Measurements from ENCODE around the gene CST6. TPM values are rescaled to one million over a fixed set of nuclear protein-coding genes. Genes with fewer than 3 reads are reported as not detected.

Gene CST6
- total RNA-seq, 2 donors from 2014 or later, result 2.6 to 6.3 TPM

DNA sequence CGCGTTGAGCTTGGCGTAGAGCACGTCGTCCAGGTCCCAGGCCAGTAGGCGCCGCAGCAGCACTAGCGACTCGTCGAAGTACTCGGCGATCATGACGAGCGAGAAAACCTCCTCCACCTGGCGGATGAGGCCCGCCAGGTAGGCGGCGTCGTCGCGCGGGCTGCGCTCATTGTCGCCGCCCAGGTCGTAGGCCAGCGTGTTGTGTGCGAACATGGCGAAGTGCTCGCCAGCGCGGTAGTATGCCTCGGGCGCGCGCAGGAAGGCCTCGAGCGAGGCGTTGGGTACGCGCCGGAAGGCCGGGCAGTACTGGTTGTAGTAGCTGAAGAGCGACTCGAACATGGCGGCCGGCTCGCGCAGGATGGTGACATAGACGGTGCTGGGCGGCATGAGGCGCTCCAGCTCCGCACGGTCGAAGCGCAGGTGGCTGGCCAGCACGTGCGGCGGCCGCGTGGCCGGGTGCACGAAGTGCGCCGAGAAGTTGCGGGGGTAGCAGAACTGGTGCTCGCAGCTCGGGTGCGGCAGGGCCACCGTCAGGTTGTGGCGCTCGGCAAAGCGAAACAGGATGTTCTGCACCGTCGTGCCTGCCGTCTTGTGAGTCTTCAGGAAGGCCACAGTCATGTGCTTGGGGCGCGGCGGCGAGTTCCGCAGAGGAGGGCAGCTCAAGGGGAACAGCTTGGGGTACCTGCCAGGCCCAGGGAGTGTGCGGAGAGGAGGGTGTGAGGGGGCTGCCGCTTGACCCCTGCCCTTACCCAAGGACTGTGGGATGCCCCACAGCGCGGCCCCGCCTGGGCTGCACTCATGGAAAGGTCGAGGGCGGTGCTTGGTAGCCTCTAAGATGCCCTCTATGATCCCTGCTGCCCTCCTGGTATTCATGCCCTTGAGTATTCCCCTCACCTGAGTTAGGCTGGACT, 31.4 kb downstream of the CST6 start:
- no peaks in the 10 kb centered on the region for H3K36me3 ChIP-seq
- DNase-seq (ENCODE audit: low spot score), result no peak
- H3K9me3 ChIP-seq, result no peaks in the 10 kb centered on the region
- H3K4me1 ChIP-seq, result peaks cover 3 to 18% of the 10 kb centered on the region in 2 donors
- H3K27me3 ChIP-seq, result no peaks in the 10 kb centered on the region
- H3K27ac ChIP-seq, result no peak overlapping the region
- H3K4me3 ChIP-seq, result no peak overlapping the region
- no peak for TF ChIP-seq CTCF (IDR thresholded peaks at IDR 0.05)

DNA sequence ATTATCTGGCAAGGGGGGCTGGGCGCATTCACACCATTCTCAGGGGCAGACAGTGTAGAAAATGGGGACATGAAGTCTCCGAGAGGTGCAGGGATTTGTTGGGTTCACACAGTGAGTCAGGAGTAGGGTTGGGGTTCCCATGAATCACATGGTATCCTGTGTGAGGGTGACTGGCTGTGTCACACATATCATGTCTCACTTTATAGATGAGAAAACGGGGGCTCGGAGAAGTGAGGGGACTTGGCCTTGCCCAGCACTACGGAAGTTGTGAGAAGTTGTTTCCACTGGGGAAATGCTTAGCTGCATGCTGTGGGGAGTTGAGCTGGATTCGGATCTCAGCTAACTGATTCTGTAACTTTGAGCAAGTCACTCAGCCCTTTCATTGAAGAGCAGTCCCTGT, 32.9 kb downstream of the CST6 start:
- no peak overlapping the region for H3K27ac ChIP-seq
- H3K9me3 ChIP-seq, result no peaks in the 10 kb centered on the region
- no peak for DNase-seq (ENCODE audit: low spot score)
- no peak overlapping the region for H3K4me3 ChIP-seq
- H3K36me3 ChIP-seq, result no peaks in the 10 kb centered on the region
- H3K4me1 ChIP-seq, result peaks cover 3 to 24% of the 10 kb centered on the region in 2 donors
- TF ChIP-seq CTCF (IDR thresholded peaks at IDR 0.05), result no peak
- H3K27me3 ChIP-seq, result no peaks in the 10 kb centered on the region

- no peak overlapping the region for H3K27ac ChIP-seq
- peaks cover 3 to 24% of the 10 kb centered on the region in 2 donors for H3K4me1 ChIP-seq
- no peaks in the 10 kb centered on the region for H3K9me3 ChIP-seq
- no peaks in the 10 kb centered on the region for H3K36me3 ChIP-seq
- no peak overlapping the region for H3K4me3 ChIP-seq
- peak; percentile 80 to 92 for TF ChIP-seq CTCF (IDR thresholded peaks at IDR 0.05)
- DNase-seq (ENCODE audit: low spot score), result peak; percentile 64
- no peaks in the 10 kb centered on the region for H3K27me3 ChIP-seq
Measured at GRCh38 chr11:66045177-66045639, 33.4 kb downstream of the CST6 start.

GRCh38 chr11:66046901-66047300, 35.1 kb downstream of the CST6 start:
- no peak for TF ChIP-seq CTCF (IDR thresholded peaks at IDR 0.05)
- no peak for DNase-seq (ENCODE audit: low spot score)
- H3K4me3 ChIP-seq, result no peak overlapping the region
- no peaks in the 10 kb centered on the region for H3K36me3 ChIP-seq
- H3K4me1 ChIP-seq, result peaks cover 3 to 34% of the 10 kb centered on the region in 2 donors
- H3K9me3 ChIP-seq, result no peaks in the 10 kb centered on the region
- no peaks in the 10 kb centered on the region for H3K27me3 ChIP-seq
- H3K27ac ChIP-seq, result peak overlapping the region; percentile 56 to 80

- H3K27ac ChIP-seq, result peak overlapping the region; percentile 56 to 80
- no peaks in the 10 kb centered on the region for H3K9me3 ChIP-seq
- no peaks in the 10 kb centered on the region for H3K27me3 ChIP-seq
- no peak for TF ChIP-seq CTCF (IDR thresholded peaks at IDR 0.05)
- H3K4me3 ChIP-seq, result peak overlapping the region; percentile 43 to 47
- no peaks in the 10 kb centered on the region for H3K36me3 ChIP-seq
- DNase-seq (ENCODE audit: low spot score), result no peak
- peaks cover 3 to 36% of the 10 kb centered on the region in 2 donors for H3K4me1 ChIP-seq
Measured at GRCh38 chr11:66047541-66048365, 35.9 kb downstream of the CST6 start.

All from right atrium auricular region (tissue), 2 donors.